Sigmoid colon (tissue), 4 donors: ENCODE results near the gene LMO7.

Experiments used
- POLR2AphosphoS5 ChIP-seq, 4 donors: sonication (generic); formaldehyde crosslinking; IDR thresholded peaks; one replicate each; pipeline ENCODE4 v1.6.1; 2017; ENCODE audit warnings: antibody characterized with exemption in 4 of 4
- TF ChIP-seq, protein P1 (sequence below), 4 experiments: fragments of 450-650 bp in 3 of 4; fragments of 200-600 bp in 1 of 4; IDR thresholded peaks; one replicate each; pipeline ENCODE4 v1.5.1; 2016 to 2019; ENCODE audit warnings: antibody characterized with exemption in 4 of 4, mild to moderate bottlenecking in 3 of 4, moderate library complexity in 2 of 4

- TF ChIP-seq POLR2AphosphoS5 (IDR thresholded peaks at IDR 0.05) = no peak
- TF ChIP-seq, protein P1, sequence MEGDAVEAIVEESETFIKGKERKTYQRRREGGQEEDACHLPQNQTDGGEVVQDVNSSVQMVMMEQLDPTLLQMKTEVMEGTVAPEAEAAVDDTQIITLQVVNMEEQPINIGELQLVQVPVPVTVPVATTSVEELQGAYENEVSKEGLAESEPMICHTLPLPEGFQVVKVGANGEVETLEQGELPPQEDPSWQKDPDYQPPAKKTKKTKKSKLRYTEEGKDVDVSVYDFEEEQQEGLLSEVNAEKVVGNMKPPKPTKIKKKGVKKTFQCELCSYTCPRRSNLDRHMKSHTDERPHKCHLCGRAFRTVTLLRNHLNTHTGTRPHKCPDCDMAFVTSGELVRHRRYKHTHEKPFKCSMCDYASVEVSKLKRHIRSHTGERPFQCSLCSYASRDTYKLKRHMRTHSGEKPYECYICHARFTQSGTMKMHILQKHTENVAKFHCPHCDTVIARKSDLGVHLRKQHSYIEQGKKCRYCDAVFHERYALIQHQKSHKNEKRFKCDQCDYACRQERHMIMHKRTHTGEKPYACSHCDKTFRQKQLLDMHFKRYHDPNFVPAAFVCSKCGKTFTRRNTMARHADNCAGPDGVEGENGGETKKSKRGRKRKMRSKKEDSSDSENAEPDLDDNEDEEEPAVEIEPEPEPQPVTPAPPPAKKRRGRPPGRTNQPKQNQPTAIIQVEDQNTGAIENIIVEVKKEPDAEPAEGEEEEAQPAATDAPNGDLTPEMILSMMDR (IDR thresholded peaks at IDR 0.05) = no peak
Measured at GRCh38 chr13:75704927-75705288, 68.8 kb downstream of the LMO7 start.
